ENCODE measurements around the gene TRPM7. TPM values are rescaled to one million over a fixed set of nuclear protein-coding genes. Genes with fewer than 3 reads are reported as not detected.
"Not testable (repeated sequence)": the region's sequence is repeated elsewhere in the genome, so short reads cannot be mapped to it uniquely, and the experiment has no call there.

Gene TRPM7
- total and polyA plus RNA-seq, 12 donors: 6.7 to 42.4 (median 28.1) TPM

DNA sequence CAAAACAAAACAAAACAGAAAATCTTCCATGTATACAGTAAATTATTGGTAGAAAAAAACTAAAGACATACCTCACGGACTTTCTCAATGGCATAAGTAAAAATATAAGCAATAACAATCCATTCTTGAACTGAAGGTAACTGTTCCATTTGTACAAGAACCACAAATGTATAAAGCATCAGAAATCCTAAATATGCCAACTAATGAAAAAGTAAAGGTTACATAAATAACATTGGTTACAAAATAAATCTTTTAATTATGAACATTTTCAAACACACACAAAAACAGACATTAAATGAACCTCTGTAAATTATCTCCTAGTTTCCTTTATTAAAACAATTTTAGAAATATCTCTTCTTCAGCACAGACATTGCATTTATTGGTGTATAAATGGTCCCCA is 79.5 kb downstream of the TRPM7 start:
- no peak for ATAC-seq
- WGBS, 2 donors: 98 to 100% methylated on average over 1 of the region's 1 CpG
- Histone ChIP-seq H3K4me3 (no peak overlapping the region), H3K27me3 (no peaks in the 10 kb centered on the region), H3K36me3 (peaks cover 0 to 100% (median 64%) of the 10 kb centered on the region in 9 donors), H3K9me3 (no peaks in the 10 kb centered on the region), H3K27ac (no peak overlapping the region), H3K4me1 (no peaks in the 10 kb centered on the region)
- intact Hi-C loops (cut with DNase I): loop anchor here in 2 of 10 donors (5.0 to 10.0 kb wide), 2 partner anchors 35 to 52 kb away; no protein-coding TSS in a partner anchor
- DNase-seq: no peak
- TF ChIP-seq, protein P1, sequence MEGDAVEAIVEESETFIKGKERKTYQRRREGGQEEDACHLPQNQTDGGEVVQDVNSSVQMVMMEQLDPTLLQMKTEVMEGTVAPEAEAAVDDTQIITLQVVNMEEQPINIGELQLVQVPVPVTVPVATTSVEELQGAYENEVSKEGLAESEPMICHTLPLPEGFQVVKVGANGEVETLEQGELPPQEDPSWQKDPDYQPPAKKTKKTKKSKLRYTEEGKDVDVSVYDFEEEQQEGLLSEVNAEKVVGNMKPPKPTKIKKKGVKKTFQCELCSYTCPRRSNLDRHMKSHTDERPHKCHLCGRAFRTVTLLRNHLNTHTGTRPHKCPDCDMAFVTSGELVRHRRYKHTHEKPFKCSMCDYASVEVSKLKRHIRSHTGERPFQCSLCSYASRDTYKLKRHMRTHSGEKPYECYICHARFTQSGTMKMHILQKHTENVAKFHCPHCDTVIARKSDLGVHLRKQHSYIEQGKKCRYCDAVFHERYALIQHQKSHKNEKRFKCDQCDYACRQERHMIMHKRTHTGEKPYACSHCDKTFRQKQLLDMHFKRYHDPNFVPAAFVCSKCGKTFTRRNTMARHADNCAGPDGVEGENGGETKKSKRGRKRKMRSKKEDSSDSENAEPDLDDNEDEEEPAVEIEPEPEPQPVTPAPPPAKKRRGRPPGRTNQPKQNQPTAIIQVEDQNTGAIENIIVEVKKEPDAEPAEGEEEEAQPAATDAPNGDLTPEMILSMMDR (IDR thresholded peaks at IDR 0.05): no peak

DNA sequence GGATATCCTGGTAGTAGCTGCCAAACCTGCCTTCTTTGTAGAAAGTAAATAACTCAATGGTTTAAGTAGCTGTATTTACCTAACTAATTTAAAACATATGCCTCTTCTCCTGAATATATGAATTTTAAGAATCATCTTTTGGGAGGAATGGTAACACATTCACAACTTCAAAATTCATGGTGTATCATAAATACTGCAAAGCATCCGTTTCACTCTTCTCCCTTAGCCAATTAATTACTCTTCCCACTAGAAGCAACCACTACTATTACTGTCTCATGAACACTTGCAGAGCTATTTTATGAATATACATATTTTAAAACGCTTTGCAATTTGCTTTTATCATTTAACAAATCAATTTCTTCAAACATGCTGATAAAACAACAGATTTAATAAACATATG is 81.1 kb downstream of the TRPM7 start:
- ATAC-seq (no peak), DNase-seq (no peak)
- no peak overlapping the region for H3K4me3 ChIP-seq
- H3K27me3 ChIP-seq: no peaks in the 10 kb centered on the region
- H3K27ac ChIP-seq: no peak overlapping the region
- 92 to 95% methylated on average over 2 of the region's 2 CpGs for WGBS, 2 donors
- no peaks in the 10 kb centered on the region for H3K9me3 ChIP-seq
- TF ChIP-seq, protein P1 (IDR thresholded peaks at IDR 0.05): no peak
- H3K36me3 ChIP-seq: peaks cover 0 to 100% (median 50%) of the 10 kb centered on the region in 9 donors
- intact Hi-C loops (cut with DNase I): loop anchor here in 2 of 10 donors (5.0 to 10.0 kb wide), 2 partner anchors 33 to 51 kb away; no protein-coding TSS in a partner anchor
- H3K4me1 ChIP-seq: no peaks in the 10 kb centered on the region

DNA sequence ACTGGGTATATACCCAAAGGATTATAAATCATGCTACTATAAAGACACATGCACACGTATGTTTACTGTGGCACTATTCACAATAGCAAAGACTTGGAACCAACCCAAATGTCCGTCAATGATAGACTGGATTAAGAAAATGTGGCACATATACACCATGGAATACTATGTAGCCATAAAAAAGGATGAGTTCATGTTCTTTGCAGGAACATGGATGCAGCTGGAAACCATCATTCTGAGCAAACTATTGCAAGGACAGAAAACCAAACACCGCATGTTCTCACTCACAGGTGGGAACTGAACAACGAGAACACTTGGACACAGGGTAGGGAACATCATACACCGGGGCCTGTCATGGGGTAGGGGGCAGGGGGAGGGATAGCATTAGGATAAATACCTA is 84.6 kb downstream of the TRPM7 start:
- intact Hi-C loops (cut with DNase I): loop anchor here in 1 of 10 donors (10.0 kb wide), 1 partner anchor 47 kb away; no protein-coding TSS in a partner anchor
- peaks cover 0 to 100% (median 50%) of the 10 kb centered on the region in 9 donors for H3K36me3 ChIP-seq
- not testable (repeated sequence) for ATAC-seq, H3K4me3 ChIP-seq, H3K27ac ChIP-seq, H3K27me3 ChIP-seq, H3K4me1 ChIP-seq, DNase-seq, H3K9me3 ChIP-seq
- 98 to 100% methylated on average over 3 to 5 of the region's 5 CpGs for WGBS, 2 donors

DNA sequence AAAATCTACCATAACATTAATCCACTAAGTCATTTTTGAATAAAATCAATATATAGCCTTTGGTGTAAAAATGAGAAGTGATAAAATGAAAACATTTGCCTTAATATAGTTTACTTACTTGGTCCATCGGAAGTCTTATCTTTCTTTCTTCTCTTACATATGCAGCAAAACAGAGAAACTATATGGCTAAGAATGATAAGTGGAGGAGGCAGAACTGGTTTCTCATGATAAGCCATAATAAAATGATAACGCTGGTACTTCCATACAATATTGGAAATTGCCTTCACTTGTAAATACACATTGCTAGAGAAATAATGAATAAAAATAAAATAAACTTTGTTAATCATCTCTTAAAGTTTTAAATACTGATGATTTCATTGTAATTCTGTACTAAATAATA is 92.3 kb downstream of the TRPM7 start:
- TF ChIP-seq, protein P1 (IDR thresholded peaks at IDR 0.05): no peak
- H3K36me3 ChIP-seq: peaks cover 0 to 100% (median 66%) of the 10 kb centered on the region in 9 donors
- ATAC-seq (no peak), DNase-seq (no peak)
- no peak overlapping the region for H3K4me3 ChIP-seq
- no peak overlapping the region for H3K27ac ChIP-seq
- intact Hi-C loops (cut with DNase I): loop anchor here in 2 of 10 donors (5.0 to 10.0 kb wide), 2 partner anchors 33 to 50 kb away; no protein-coding TSS in a partner anchor
- H3K9me3 ChIP-seq: no peaks in the 10 kb centered on the region
- no peaks in the 10 kb centered on the region for H3K4me1 ChIP-seq
- 87% methylated on average over 2 of the region's 2 CpGs for WGBS, 2 donors
- H3K27me3 ChIP-seq: no peaks in the 10 kb centered on the region

DNA sequence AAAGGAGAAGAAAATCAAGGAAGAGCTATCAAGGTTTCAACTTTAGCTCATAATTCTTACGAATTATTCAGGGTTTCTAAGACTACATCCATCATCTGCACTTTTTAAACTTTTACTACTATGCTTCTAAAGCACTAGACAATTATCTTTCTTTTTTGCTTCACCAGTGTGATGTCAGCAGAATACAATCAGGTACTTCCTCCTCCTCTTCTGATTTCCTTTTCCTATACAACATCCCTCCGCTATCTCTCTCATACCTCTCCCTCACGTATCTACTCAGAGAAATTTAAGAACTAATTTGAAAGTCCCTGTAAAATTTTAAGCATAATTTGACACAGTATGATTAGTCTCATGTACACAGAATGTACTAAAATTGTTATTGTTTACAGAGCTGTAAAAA is 92.8 kb downstream of the TRPM7 start:
- ATAC-seq (no peak), DNase-seq (no peak)
- Histone ChIP-seq H3K27me3 (no peaks in the 10 kb centered on the region), H3K9me3 (no peaks in the 10 kb centered on the region), H3K27ac (no peak overlapping the region), H3K4me1 (no peaks in the 10 kb centered on the region), H3K36me3 (peaks cover 0 to 100% (median 67%) of the 10 kb centered on the region in 9 donors), H3K4me3 (no peak overlapping the region)
- intact Hi-C loops (cut with DNase I): loop anchor here in 2 of 10 donors (5.0 to 10.0 kb wide), 2 partner anchors 34 to 51 kb away; no protein-coding TSS in a partner anchor
- TF ChIP-seq, protein P1 (IDR thresholded peaks at IDR 0.05): no peak
- 75 to 88% methylated on average over 3 of the region's 3 CpGs for WGBS, 2 donors

All from heart right ventricle (tissue), 16 donors.